ENCODE results near the gene LHPP. TPM values are rescaled to one million over a fixed set of nuclear protein-coding genes. Genes with fewer than 3 reads are reported as not detected.

Gene LHPP
- total RNA-seq, 4 donors from 2014 or later: 34.2 to 76.7 (median 38.2) TPM

DNA sequence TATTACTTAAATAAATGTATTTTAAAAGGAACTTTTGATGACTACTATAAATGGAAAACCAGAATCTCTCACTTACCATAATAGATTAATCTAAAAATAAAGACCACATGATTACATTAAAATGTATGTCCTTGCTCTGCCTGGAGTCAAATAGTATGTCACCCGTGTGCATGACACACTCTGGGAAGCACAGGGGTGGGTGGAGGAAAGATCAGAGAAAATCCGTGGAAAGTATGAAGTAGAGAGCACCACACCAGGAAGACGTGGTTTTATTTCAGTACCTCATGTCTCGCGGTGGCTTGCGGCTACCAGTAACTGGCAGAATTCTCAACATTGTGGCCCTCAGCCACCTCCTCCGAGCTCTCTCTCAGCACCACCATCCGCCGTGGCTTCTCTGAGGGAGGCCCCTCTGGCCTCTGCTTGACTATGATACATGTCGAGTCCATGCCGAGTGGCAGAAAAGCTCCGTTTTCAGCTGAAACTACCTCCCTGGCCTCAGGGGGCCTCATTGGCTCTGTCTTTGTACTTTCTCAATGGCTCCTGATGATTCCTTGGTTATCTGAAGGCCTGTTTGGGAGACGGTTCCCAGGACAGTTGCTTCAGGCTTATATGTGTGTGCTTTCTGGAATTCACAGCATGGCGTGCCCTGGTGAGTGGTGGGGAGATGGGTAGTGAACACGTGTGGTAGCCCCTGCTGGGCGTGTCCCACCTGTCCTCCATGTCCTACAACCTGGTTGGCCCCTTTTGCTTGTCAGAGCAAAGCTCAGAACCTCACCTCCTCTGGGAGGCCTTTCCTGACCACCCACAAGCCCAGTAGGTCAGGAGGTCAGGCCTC, 49.8 kb downstream of the LHPP start:
- DNase-seq: no peak
- no peak for TF ChIP-seq CTCF (IDR thresholded peaks at IDR 0.05)
- Histone ChIP-seq H3K9me3 (no peaks in the 10 kb centered on the region), H3K27me3 (no peaks in the 10 kb centered on the region), H3K27ac (no peak overlapping the region), H3K4me1 (no peaks in the 10 kb centered on the region), H3K4me3 (no peak overlapping the region), H3K36me3 (peaks cover 0 to 7% (median 0%) of the 10 kb centered on the region in 3 donors)

DNA sequence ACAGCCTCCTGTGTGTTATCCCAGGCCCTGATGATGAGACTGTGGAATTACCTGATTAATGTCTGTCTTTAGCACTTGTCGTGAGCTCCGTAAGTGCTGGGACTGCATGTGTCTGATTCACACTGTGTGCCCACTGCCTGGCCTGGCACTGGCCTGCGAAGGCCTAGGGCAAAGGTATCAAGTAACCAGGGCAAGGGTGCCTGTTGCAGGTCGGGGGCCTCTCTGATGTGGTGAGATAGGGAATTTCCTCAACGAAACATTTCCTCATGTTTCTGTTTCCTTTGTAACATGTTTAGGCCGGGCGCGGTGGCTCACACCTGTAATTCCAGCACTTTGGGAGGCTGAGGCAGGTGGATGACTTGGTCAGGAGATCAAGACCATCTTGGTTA, 50.4 kb downstream of the LHPP start:
- DNase-seq: no peak

DNA sequence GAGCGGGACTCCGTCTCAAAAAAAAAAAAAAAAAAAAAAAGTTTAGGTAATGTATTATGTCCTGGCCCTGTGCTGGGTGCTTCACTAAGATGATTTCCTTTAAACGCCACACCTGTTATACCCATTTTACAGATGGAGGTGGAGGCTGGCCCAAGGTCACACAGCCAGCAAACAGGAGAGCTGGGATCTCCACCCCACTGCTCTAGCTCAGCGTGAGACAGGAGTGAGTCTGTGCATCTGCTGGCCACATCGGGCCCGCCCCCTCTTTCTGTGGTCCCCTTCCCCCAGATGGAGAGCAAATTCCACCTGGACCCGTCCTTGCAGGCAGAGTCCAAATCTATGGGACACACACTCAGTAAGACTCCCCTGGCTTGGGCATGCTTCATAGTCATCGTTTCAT, 51.0 kb downstream of the LHPP start:
- Histone ChIP-seq H3K27me3 (no peaks in the 10 kb centered on the region), H3K36me3 (peaks cover 0 to 7% (median 0%) of the 10 kb centered on the region in 3 donors), H3K27ac (no peak overlapping the region), H3K4me1 (no peaks in the 10 kb centered on the region), H3K4me3 (no peak overlapping the region), H3K9me3 (no peaks in the 10 kb centered on the region)
- TF ChIP-seq CTCF (IDR thresholded peaks at IDR 0.05) (no peak), POLR2A (IDR thresholded peaks at IDR 0.05) (no peak)
- DNase-seq: peak in 1 of 3 donors; percentile 20

More for the DNA sequence above, 50.4 kb downstream of the LHPP start:
- H3K4me1 ChIP-seq: no peaks in the 10 kb centered on the region
- H3K27ac ChIP-seq: no peak overlapping the region
- TF ChIP-seq POLR2A (IDR thresholded peaks at IDR 0.05) (no peak), CTCF (IDR thresholded peaks at IDR 0.05) (no peak)
- no peaks in the 10 kb centered on the region for H3K27me3 ChIP-seq
- H3K9me3 ChIP-seq: no peaks in the 10 kb centered on the region
- peaks cover 0 to 7% (median 0%) of the 10 kb centered on the region in 3 donors for H3K36me3 ChIP-seq
- H3K4me3 ChIP-seq: no peak overlapping the region

GRCh38 chr10:124515244-124515970, 53.8 kb downstream of the LHPP start:
- no peak for TF ChIP-seq CTCF (IDR thresholded peaks at IDR 0.05)
- H3K27ac ChIP-seq: no peak overlapping the region

DNA sequence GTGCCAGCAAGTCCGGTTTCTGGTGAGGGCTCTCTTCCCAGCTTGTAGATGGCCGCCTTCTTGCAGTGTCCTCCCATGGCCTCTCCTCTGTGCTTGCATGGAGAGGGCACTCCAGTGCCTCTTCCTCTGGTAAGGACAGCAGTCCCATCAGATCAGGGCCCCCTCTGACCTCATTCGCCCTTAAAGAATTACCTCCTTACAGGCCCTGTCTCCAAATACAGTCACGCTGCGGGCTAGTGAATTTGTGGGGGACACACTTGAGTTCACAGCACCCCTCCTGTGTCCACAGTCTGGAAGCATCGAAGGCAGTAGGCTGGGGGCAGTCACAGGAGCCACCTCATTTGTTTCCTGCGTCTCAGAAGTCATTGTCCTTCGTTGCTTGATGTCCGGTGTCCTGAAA, 54.6 kb downstream of the LHPP start:
- DNase-seq: peak in 1 of 3 donors; percentile 23
- TF ChIP-seq CTCF (IDR thresholded peaks at IDR 0.05): no peak
- TF ChIP-seq POLR2A (IDR thresholded peaks at IDR 0.05): no peak
- no peaks in the 10 kb centered on the region for H3K36me3 ChIP-seq
- no peak overlapping the region for H3K4me3 ChIP-seq
- no peaks in the 10 kb centered on the region for H3K9me3 ChIP-seq
- H3K27me3 ChIP-seq: no peaks in the 10 kb centered on the region
- H3K4me1 ChIP-seq: no peaks in the 10 kb centered on the region
- no peak overlapping the region for H3K27ac ChIP-seq

More at GRCh38 chr10:124515244-124515970, 53.8 kb downstream of the LHPP start:
- DNase-seq: peak in 1 of 3 donors; percentile 26
- Histone ChIP-seq H3K4me1 (no peaks in the 10 kb centered on the region), H3K9me3 (no peaks in the 10 kb centered on the region), H3K4me3 (no peak overlapping the region), H3K36me3 (no peaks in the 10 kb centered on the region), H3K27me3 (no peaks in the 10 kb centered on the region)

Measured in Peyer's patch (tissue), 4 donors.